ENCODE results near the gene FYB1.

FYB1 gene

GRCh38 chr5:39063037-39063436, 156.3 kb downstream of the FYB1 start:
- no peak for TF ChIP-seq CTCF (IDR thresholded peaks at IDR 0.05)

- no peak for TF ChIP-seq CTCF (IDR thresholded peaks at IDR 0.05)
These were observed 156.8 kb downstream of the FYB1 start for GRCh38 chr5:39062530-39062929.

GRCh38 chr5:39062104-39062503, 157.3 kb downstream of the FYB1 start:
- no peak for TF ChIP-seq CTCF (IDR thresholded peaks at IDR 0.05)

- TF ChIP-seq CTCF (IDR thresholded peaks at IDR 0.05) = no peak
These were observed 160.3 kb downstream of the FYB1 start for GRCh38 chr5:39059064-39059463.

GRCh38 chr5:39058178-39058921, 161.0 kb downstream of the FYB1 start:
- no peak for TF ChIP-seq CTCF (IDR thresholded peaks at IDR 0.05)

- no peak for TF ChIP-seq CTCF (IDR thresholded peaks at IDR 0.05)
These were observed 161.6 kb downstream of the FYB1 start for GRCh38 chr5:39057734-39058133.

- no peak for TF ChIP-seq CTCF (IDR thresholded peaks at IDR 0.05)
These were observed 163.5 kb downstream of the FYB1 start for GRCh38 chr5:39055768-39056398.

Data from LNCAP (cell line).